ENCODE results near the gene LBX2.

LBX2 gene

DNA sequence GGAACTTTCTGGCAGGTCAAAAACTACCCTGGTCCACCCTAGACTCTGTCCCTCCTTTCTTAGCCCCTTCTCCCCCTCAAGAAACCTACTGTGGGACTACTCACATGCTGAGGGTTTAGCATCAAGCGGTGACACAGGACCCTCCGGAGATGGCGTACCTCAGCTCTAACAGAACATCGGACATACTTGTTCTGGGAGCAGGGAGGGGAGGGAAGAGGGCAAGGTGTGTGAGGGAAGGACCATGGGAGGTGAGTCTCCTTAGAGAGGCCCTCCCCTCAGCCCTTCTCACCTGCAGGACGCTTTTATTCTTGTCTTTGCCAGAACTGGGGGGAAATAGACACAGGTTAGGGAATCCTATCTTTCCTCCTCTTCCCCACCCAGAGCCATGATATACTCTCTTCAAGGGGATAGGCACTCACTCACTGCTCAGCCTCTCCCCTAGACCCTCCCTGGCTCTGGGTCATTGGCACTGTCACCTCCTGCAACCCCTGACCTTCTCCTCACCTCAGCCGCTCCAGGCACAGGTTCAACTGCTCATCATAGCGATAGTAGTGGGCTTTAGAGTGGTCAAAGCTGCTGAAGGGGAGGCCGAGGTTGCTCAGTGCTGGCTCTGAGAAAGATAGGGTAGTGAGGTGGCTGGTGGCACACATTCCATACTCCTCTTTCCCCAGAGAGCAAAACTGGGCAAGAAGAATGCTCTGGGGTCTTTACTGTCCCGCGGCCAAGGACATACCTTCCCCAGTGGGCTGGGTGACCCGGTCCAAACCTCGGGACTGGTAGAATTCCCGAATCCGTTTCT is 6.2 kb upstream of the LBX2 start:
- no peak for DNase-seq (ENCODE audit: low read depth in 2 of 2, low spot score in 1 of 2)

DNA sequence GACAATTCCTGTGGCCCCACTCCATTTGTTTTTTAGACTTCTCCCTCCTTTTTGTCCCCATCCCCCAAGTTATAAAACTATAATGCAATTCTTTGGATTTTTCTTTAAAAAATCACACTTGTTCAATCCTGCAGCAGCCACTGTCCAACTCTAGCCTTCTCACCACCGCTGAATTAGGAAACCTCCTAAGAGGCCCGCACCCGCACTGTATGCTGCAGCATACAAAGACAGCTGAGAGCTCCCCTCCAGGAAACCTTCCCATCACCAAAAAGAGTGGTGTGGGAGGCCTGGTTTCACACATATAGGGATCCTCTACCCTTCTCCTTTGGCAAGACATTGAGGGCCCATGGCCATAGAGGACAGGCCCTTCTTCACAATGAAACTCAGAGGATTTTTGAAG is 5.2 kb upstream of the LBX2 start:
- no peak for DNase-seq (ENCODE audit: low read depth in 2 of 2, low spot score in 1 of 2)

DNA sequence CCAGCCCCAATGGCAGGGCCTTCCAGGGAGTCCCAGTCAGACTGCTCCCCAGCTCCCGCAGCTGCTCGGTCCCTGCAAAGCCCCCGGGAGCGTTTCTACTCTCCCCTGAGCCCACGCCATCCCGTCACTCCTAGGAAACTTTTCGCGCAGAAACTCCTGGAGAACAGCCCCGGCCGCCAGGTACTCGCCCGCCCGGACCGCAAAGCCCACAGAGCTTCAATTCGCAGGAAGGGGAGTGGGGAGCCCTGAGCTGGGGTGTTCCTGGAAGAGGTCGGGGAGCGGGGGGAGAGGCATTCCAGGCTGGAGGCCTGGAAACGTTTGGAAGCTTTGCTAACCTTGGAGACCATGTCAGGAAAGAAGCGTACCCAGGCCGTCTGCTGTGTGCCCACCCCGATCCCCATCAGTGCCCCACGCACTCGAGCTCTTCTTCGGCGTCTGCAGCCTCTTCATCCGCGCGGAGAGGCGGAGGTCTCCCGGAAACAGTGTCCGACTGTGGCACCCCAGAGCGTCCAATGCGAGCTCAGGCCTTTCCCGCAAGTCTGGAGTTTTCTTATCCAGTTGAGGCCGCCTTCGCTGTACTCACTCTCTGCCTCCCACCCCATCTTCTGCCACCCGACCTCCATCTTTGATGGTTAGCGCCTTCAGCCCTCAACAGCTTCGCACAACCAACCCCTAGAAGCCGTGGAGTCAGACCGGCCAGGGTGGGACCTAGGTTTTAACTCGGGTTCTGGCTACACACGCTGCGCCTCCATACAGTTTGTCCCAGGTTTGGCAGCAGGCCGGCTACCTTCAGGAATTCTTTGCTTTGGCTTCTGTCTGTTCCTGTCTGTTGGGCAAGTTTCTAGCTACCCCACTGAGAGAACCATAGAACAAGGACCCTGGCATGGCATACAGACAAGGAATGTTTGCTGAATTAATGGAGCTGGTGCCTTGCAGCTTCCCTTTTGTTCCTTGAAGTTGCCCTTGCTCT is 4.4 kb upstream of the LBX2 start:
- no peak for DNase-seq (ENCODE audit: low read depth in 2 of 2, low spot score in 1 of 2)

DNA sequence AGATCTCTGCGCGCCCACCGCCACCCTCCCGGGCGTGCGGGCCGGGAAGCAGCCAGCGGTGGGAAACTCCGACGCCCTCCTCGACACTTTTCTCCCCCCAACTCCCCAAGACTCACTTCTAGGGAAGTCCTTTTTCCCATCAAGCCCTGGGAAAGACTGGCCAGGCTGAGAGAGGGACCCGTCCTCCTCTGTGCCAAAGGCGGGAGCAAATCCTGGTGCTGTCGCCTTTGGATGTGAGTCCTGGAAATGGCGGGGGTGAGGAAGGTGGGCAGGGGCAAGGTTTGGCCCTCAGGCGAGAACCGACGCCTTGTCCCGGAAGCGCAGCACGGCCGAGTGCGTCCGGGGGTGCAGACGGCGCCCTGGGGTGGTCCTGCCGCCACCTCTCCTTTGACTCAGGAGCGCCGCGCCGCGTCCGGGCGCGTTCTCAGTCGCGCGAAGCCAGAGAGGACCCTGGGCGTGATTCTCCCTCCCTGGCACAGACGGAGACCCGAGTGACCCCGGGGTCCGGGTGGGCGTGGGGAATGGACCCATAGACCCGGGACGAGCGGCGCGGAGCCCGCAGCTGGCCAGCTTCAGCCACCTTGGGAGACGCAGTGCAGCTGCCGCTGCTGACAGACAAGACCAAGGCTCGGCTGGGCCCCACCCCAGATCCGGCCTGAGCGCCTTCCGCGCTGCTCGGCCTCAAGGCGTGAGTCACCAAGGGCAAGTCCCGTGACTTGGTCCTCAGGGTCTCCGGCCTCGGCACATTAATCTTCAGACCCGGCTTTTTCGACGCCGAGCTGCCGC is 3.5 kb upstream of the LBX2 start:
- DNase-seq (ENCODE audit: low read depth in 2 of 2, low spot score in 1 of 2), result peak in 1 of 2 donors; percentile 30

DNA sequence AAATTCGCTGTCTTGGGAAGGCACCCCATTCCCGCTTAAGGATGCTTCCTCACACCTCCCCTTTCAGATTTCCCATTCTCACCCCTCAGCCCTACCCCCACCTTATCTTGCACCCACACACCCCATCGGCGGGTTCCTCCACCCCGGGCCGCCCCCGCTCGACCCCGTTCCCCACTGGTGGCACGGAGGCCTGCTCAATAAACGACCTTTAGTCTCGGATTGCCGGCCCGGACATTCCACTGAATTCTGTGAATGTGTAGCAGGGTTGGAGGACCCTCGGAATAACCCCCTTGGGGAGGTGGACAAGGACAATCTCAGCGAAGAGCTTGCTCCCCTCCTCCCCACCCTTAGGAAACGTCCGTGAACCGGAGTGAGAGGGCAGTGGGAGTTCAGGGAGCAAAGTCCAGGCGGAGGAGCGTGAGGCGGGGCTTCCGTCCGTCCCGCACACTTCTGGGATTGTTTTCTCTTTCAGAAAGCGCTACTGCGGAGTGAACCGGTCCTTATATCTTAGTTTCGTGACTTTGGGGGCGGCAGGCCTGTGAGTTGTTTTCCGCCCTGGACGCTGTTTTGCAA is 2.8 kb upstream of the LBX2 start:
- DNase-seq (ENCODE audit: low read depth in 2 of 2, low spot score in 1 of 2), result no peak

DNA sequence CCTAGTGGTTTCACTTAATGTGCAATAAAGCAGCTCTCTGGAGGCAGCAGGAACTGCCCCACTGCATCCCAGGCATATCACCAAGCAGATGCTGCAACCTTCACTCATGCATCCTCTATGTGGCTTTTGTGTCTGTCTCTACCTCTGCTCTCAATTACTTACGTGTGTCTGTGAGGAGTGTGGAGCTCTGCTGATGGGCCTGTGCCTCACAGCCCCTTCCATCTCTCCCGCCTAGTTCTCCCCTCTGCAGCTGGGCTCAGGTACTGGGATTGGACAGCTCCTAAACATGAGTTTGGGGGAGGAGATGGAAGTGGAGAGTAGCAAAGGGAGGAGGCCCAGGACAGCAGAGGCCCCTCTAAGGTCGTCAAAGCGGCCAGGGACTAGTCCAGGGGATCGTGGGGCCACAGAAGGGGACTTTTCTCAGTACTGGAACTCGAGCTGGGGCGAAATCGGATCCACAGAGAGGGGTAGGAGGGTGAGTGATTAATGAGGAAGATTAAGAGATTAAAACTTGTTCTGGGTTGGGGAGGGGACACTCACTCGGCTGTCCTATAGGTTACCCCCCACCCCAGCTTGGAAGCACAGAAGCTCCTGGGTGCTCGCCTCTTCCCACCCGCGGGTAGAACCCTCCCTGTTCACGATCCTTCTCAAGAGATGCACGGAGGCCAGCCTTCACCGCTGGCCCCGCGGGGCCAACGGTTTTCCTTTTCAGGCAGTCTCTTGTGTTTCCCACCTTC is 2.1 kb upstream of the LBX2 start:
- DNase-seq (ENCODE audit: low read depth in 2 of 2, low spot score in 1 of 2), result no peak

DNA sequence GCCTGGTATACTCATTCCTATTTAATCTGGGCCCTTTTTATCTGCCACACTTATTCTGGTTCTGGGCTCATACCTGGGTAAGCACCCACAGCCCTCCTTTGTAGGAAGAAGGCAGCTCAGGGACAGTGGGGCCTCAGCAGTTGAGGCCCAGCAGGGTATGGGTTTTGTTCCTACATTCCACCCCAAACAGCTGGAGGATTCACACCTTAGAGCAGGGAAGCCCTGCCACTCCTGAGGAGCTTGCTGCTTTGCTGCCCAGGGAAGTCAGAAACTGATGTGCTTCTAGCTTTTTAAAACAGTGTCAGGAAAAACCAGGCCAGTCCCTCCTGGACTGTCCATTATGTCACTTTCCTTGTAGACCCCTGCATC is 1.2 kb upstream of the LBX2 start:
- DNase-seq (ENCODE audit: low read depth in 2 of 2, low spot score in 1 of 2), result no peak

DNA sequence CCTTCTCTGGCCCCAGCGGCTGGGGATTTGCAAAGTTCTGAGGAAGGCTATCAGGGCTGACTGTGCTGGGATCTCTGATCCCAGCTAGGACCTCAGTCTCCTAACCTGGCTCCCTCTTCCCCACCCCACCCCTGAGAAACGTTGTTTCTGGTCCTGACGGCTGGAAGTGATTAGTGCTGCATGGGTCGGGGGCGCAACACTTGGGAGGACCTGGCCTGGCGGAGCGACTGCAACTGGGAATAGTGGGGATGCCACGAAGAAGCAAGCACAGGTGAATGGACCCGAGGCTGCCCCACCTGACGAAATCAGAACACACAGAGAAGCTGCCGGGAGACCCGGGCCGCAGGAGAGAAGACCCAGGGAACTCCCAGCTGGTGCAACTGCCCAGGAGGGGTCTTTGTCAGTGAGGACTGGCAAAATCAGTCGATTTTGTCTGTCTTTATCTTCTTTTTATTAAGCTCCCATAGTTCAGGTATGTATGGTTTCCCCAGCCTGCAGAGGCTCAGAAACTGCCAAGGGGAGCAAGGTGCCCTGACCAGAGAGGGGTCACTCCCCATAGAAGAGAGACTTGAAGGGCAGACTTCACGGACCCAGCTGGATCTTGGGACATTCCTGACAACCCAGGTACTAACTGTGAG is 656 bp upstream of the LBX2 start:
- DNase-seq (ENCODE audit: low read depth in 2 of 2, low spot score in 1 of 2), result no peak

DNA sequence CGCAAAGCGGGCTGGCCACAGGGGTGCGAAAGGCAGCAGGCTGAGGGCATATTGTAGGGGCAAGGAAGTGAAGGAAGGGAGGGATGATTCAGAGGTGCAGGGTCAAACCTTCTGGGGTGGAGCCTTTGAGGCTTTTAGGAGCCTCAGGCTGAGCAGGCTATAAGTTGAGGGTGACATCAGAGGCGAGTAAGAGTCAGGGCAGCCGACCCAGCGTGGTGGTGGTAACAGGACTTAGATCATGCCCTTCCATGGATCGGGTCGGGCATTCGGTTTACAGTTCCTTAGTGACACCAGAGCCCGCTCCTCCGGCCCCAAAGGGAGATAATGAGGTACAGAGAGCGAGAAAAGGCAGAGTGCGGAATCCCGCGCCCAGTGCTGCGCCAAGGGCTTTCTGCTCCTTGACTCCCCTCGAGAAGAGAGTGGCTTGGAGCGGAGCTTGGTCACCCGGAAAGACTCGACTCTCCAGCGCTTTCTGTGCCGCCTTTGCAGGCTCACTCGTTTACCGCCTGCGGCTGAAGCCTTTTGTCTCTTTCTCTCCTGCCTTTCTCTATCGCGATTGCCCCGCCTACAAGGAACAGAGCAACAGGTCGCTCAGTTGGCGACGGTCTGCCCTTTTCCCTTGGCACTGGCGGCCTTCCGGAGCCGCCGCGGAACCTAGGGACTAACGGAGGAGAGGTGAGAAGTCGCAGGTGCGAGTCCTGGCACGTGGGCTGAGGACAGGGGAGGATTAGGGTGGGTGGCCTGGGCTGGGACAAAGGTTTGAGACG is 720 bp downstream of the LBX2 start:
- no peak for DNase-seq (ENCODE audit: low read depth in 2 of 2, low spot score in 1 of 2)

DNA sequence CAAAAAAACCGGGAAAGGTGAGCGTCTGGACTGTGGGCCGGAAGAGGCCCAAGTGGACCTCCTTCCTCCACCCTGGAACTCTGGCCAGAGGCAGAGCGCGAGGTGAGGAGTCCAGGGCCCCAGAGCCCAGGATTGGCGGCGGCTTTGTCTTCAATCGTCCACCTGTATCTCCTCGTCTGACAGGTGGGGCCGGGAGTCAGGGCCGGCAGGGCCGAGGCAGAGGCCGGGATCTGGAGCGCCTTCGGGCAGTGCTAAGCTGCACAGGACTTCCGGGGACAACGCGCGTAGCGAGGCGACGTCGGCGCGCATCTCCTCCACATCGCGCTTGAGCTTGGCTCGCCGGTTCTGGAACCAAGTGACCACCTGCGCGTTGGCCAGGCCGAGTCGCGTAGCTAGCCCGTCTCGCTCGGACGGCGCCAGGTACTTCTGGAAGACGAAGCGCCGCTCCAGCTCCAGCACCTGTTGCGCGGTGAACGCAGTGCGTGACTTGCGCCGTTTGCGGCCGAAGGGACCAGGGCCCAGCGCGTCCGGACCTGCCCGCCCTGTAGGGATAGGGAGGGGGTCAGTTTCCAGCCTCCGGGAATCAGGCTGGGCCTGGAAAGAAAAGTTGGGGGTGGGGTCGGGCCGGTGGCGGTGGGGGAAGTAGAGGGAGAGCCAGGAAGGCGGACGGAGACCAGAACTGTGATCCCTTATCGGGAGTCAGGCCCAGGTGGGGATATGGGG is 1.5 kb downstream of the LBX2 start:
- no peak for DNase-seq (ENCODE audit: low read depth in 2 of 2, low spot score in 1 of 2)

DNA sequence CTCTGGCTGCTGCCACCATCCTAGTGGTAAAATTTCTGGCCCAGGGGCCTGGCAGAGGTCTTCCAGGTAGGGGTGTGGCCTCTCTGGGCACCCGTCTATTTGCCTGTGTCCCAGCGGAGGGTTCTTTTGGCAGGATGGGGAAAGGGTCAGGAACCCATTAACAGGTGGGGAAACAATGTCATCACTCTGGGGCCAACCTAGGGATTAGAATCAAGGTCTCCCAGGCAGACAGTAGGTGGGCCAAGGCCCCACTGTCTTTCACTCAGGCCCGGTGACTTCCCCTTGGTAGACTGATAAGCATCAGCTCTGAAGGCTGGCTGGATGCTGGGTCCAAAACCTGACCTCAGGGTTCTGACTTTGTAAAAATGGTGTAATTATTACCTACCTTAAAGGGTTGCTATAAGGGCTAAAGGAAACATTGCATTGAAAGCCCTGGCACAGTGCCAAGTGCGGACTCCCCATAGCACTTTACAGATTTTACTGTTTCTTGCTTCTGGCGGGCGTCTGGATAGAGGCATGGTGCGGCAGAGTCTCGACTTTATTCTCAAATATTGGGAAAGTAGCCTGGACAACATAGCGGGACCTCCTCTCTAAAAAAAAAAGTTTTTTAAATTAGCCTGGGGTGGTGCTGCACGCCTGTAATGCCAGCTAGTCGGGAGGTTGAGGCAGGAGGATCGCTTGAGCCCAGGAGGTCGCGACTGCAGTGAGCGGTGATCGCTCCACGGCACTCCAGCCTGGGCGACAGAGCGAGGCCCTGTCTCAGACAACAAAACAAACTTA is 2.2 kb downstream of the LBX2 start:
- no peak for DNase-seq (ENCODE audit: low read depth in 2 of 2, low spot score in 1 of 2)

DNA sequence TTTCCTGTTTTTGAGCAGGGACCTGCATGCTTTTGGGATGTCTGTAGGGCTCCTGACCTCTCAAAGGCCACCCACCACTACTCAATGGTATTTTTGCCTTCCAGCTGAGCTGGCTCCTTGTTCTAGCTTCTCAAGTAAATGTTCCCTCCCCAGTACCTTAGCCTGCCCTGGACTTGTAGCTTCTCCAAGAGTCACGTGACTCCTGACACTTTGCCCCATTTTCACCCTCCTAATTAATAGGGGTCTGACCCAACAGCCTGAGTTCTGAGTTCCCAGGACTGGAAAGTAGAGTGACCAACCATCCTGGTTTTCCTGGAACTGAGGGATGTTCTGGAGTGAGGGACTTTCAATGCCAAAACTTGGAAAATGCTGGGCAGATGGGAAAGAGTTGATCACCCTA is 4.0 kb downstream of the LBX2 start:
- DNase-seq (ENCODE audit: low read depth in 2 of 2, low spot score in 1 of 2), result no peak

DNA sequence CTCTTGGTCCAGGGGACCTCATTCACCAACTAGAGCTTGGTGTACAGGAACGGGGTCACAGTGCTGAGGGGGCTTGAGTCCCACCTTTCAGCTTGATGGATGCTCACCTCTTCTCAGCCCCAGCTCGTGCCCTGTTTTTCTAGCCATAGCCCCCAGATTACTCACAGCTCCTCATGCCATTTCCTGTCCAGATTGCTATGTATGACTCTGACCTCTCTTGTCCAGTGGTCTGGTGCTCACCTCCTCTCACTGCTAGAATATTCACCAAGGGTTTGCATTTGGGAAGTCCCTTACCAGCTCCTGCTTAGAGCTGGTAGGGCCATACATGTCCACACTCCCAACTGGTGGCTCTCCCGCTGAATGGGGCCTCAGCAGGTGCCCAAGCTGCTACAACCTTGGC is 5.9 kb downstream of the LBX2 start:
- no peak for DNase-seq (ENCODE audit: low read depth in 2 of 2, low spot score in 1 of 2)

DNA sequence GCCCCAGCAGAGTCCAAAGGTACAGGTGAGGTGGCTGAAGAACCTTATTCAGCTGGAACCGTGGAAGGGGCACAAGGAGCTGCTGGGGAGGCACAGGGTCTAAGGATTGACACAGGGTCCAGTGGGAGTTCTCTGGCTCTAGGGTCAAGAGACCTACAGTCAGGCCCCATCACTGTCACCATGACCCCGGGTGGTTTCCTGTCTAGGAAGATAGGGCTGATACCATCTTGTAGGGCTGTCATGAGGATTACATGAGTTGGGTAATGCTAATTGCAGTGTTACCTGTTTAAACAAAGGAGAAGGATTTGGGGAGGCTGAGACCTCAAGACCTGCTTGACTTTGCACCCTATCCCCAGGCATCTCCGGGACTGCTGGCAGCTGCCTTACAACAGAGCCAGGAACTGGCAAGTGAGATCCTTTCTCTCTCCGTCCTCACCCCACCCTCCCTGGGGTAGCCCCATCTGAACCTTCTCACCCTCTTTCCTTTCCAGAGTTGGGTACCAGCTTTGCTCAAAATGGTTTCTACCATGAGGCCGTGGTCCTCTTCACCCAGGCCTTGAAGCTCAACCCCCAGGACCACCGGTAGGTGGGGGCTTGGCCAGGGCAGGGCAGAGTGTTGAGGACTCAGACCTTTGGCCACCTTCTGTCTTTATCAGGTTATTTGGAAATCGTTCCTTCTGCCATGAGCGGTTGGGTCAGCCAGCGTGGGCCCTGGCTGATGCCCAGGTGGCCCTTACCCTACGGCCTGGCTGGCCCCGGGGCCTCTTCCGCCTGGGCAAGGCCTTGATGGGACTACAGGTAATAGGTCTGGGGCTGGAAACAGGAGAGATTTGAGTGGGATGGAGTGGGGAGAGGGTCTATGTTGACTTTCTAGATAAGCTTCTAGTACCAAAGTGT is 7.5 kb downstream of the LBX2 start:
- no peak for DNase-seq (ENCODE audit: low read depth in 2 of 2, low spot score in 1 of 2)

DNA sequence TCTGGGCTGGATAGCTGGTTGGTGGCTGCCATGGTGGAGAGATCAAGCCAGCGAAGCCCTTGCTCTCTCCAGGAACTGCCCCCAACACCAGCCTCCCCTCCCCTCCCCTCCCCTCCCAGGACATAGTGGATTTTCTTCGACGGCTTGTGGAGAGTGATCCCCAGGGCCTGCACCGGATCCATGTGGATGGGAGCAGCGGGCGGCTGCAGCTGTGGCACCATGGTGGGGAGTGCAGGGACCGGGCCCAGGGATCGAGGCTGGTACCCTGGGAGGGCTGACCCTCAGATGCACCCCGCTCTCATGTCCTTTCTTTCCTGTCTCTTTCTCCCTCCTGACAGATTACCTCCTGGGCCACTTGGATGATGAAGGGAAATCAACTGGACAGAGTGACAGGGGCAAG is 9.5 kb downstream of the LBX2 start:
- DNase-seq (ENCODE audit: low read depth in 2 of 2, low spot score in 1 of 2), result no peak

DNA sequence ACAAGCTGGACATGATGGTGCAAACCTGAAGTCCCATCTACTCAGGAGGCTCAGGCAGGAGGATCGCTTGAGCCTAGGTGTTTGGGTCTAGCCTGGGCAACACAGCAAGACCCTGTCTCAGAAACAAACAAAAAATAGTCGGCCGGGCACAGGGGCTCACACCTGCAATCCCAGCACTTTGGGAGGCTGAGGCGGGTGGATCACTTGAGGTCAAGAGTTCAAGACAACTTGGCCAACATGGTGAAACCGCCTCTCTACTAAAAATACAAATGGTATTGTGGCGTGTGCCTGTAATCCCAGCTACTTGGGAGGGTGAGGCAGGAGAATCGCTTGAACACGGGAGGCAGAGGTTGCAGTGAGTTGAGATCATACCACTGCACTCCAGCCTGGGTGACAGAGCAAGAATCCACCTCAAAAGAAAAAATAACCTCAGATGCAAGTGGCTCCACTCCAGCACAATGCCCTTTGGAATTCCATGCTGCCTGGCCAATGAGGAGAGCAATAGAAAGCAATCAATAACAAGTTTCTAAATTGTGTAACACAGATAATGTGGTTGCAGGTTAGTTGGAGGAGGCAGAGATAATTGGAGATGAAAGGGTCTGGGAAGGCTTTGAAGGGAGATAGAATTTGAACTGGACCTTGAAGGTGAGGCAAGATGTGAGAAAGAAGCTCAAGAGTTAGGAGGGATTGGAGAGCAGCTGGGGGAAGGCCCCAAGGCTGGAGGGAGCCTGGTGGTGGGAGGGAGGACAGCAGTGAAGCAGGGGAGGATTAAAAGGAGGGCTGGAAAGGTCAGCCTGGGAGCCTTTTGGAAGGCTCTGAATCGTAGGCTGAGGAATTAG is 10.5 kb downstream of the LBX2 start:
- no peak for DNase-seq (ENCODE audit: low read depth in 2 of 2, low spot score in 1 of 2)
